ENCODE data around the gene PC. TPM values are rescaled to one million over a fixed set of nuclear protein-coding genes. Genes with fewer than 3 reads are reported as not detected.

PC gene
- polyA plus RNA-seq, 2 donors: 18.0 to 24.9 TPM

GRCh38 chr11:66883016-66883965 is 74.9 kb downstream of the PC start:
- Histone ChIP-seq H3K36me3 (ENCODE audit: control insufficient read depth in 2 of 2, insufficient read depth in 2 of 2, low read length in 1 of 2) (no peaks in the 10 kb centered on the region), H3K4me3 (ENCODE audit: low read depth in 1 of 2, low read length in 2 of 2) (peak overlapping the region; percentile 12 to 23), H3K27ac (ENCODE audit: low read depth in 2 of 2, low read length in 1 of 2) (peak overlapping the region in 1 of 2 donors; percentile 53), H3K27me3 (ENCODE audit: control insufficient read depth in 1 of 2, insufficient read depth in 2 of 2, low read length in 2 of 2) (no peaks in the 10 kb centered on the region), H3K9me3 (ENCODE audit: control insufficient read depth in 2 of 2, insufficient read depth in 1 of 2, low read depth in 1 of 2, low read length in 1 of 2) (no peaks in the 10 kb centered on the region), H3K4me1 (ENCODE audit: control insufficient read depth in 2 of 2, insufficient read depth in 2 of 2, low read length in 1 of 2) (peaks cover 7 to 31% of the 10 kb centered on the region in 2 donors)
- 30 to 34% methylated on average over 29 of the region's 29 CpGs for WGBS, 2 donors

DNA sequence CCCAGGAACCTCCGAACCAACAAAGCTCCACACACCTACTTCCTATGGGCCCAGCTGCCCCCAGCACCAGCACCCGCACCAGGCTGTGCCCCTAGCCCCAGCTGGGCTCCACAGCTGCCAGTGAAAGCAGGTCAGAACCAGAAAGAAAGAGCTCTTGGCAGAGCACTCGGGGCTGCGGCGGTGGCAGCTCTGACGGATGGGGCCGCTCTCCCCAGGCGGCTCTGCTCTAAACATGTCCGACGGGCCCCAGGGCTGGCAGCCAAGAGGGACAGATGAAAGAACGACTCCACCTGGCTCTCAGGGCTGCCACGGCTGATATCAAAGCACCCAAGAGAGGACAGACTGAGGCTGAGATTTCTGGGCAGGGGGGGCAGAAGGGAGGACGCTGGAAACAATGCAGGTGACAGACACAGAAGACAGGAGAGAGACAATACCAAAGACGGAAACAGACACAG is 75.6 kb downstream of the PC start:
- H3K27me3 ChIP-seq (ENCODE audit: control insufficient read depth in 1 of 2, insufficient read depth in 2 of 2, low read length in 2 of 2): no peaks in the 10 kb centered on the region
- H3K27ac ChIP-seq (ENCODE audit: low read depth in 2 of 2, low read length in 1 of 2): peak overlapping the region; percentile 18 to 53
- no peaks in the 10 kb centered on the region for H3K9me3 ChIP-seq (ENCODE audit: control insufficient read depth in 2 of 2, insufficient read depth in 1 of 2, low read depth in 1 of 2, low read length in 1 of 2)
- H3K4me3 ChIP-seq (ENCODE audit: low read depth in 1 of 2, low read length in 2 of 2): peak overlapping the region; percentile 12 to 23
- WGBS, 2 donors: 30 to 37% methylated on average over 13 to 14 of the region's 14 CpGs
- H3K36me3 ChIP-seq (ENCODE audit: control insufficient read depth in 2 of 2, insufficient read depth in 2 of 2, low read length in 1 of 2): no peaks in the 10 kb centered on the region
- peaks cover 7 to 31% of the 10 kb centered on the region in 2 donors for H3K4me1 ChIP-seq (ENCODE audit: control insufficient read depth in 2 of 2, insufficient read depth in 2 of 2, low read length in 1 of 2)

DNA sequence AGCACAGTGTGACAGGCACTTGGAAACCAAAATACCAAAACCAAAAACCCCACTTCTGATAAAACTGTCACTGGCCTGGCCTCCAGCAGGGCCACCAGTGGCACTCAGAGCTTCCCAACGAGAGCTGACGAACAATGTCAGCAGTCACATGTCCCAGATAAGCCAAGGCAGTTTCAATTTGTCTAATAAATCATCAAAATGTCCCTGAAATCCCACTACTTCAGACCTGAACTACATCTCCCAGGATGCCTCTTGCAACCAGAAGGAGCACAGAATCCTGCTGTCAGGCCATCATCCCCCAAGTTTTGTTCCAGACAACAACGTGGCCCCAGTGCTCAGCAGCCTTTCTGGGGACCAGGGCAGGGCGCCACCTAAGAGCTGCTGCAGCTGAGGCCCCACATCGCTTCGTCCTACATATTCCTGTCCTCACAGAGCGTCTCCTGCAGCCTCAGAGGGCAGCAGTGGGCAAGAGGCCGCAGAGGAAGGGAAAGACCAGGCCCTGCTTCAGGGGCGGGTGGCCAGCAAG is 76.2 kb downstream of the PC start:
- WGBS, 2 donors: 71 to 77% methylated on average over 9 of the region's 9 CpGs
- Histone ChIP-seq H3K27me3 (ENCODE audit: control insufficient read depth in 1 of 2, insufficient read depth in 2 of 2, low read length in 2 of 2) (no peaks in the 10 kb centered on the region), H3K9me3 (ENCODE audit: control insufficient read depth in 2 of 2, insufficient read depth in 1 of 2, low read depth in 1 of 2, low read length in 1 of 2) (no peaks in the 10 kb centered on the region), H3K27ac (ENCODE audit: low read depth in 2 of 2, low read length in 1 of 2) (peak overlapping the region; percentile 18 to 53), H3K4me1 (ENCODE audit: control insufficient read depth in 2 of 2, insufficient read depth in 2 of 2, low read length in 1 of 2) (peaks cover 7 to 31% of the 10 kb centered on the region in 2 donors), H3K36me3 (ENCODE audit: control insufficient read depth in 2 of 2, insufficient read depth in 2 of 2, low read length in 1 of 2) (no peaks in the 10 kb centered on the region), H3K4me3 (ENCODE audit: low read depth in 1 of 2, low read length in 2 of 2) (no peak overlapping the region)

- no peak overlapping the region for H3K4me3 ChIP-seq (ENCODE audit: low read depth in 1 of 2, low read length in 2 of 2)
- H3K36me3 ChIP-seq (ENCODE audit: control insufficient read depth in 2 of 2, insufficient read depth in 2 of 2, low read length in 1 of 2): no peaks in the 10 kb centered on the region
- 76 to 83% methylated on average over 10 of the region's 10 CpGs for WGBS, 2 donors
- peaks cover 7 to 31% of the 10 kb centered on the region in 2 donors for H3K4me1 ChIP-seq (ENCODE audit: control insufficient read depth in 2 of 2, insufficient read depth in 2 of 2, low read length in 1 of 2)
- no peak overlapping the region for H3K27ac ChIP-seq (ENCODE audit: low read depth in 2 of 2, low read length in 1 of 2)
- H3K27me3 ChIP-seq (ENCODE audit: control insufficient read depth in 1 of 2, insufficient read depth in 2 of 2, low read length in 2 of 2): no peaks in the 10 kb centered on the region
- no peaks in the 10 kb centered on the region for H3K9me3 ChIP-seq (ENCODE audit: control insufficient read depth in 2 of 2, insufficient read depth in 1 of 2, low read depth in 1 of 2, low read length in 1 of 2)
Measured at GRCh38 chr11:66881451-66881835, 76.7 kb downstream of the PC start.

- H3K4me1 ChIP-seq (ENCODE audit: control insufficient read depth in 2 of 2, insufficient read depth in 2 of 2, low read length in 1 of 2): peaks cover 7 to 31% of the 10 kb centered on the region in 2 donors
- no peak overlapping the region for H3K4me3 ChIP-seq (ENCODE audit: low read depth in 1 of 2, low read length in 2 of 2)
- no peaks in the 10 kb centered on the region for H3K27me3 ChIP-seq (ENCODE audit: control insufficient read depth in 1 of 2, insufficient read depth in 2 of 2, low read length in 2 of 2)
- WGBS, 2 donors: 47 to 58% methylated on average over 14 of the region's 14 CpGs
- H3K27ac ChIP-seq (ENCODE audit: low read depth in 2 of 2, low read length in 1 of 2): no peak overlapping the region
- no peaks in the 10 kb centered on the region for H3K9me3 ChIP-seq (ENCODE audit: control insufficient read depth in 2 of 2, insufficient read depth in 1 of 2, low read depth in 1 of 2, low read length in 1 of 2)
- H3K36me3 ChIP-seq (ENCODE audit: control insufficient read depth in 2 of 2, insufficient read depth in 2 of 2, low read length in 1 of 2): no peaks in the 10 kb centered on the region
Measured at GRCh38 chr11:66880496-66881450, 77.4 kb downstream of the PC start.

- Histone ChIP-seq H3K4me1 (ENCODE audit: control insufficient read depth in 2 of 2, insufficient read depth in 2 of 2, low read length in 1 of 2) (peaks cover 7 to 31% of the 10 kb centered on the region in 2 donors), H3K4me3 (ENCODE audit: low read depth in 1 of 2, low read length in 2 of 2) (no peak overlapping the region), H3K36me3 (ENCODE audit: control insufficient read depth in 2 of 2, insufficient read depth in 2 of 2, low read length in 1 of 2) (no peaks in the 10 kb centered on the region), H3K27me3 (ENCODE audit: control insufficient read depth in 1 of 2, insufficient read depth in 2 of 2, low read length in 2 of 2) (no peaks in the 10 kb centered on the region), H3K27ac (ENCODE audit: low read depth in 2 of 2, low read length in 1 of 2) (no peak overlapping the region), H3K9me3 (ENCODE audit: control insufficient read depth in 2 of 2, insufficient read depth in 1 of 2, low read depth in 1 of 2, low read length in 1 of 2) (no peaks in the 10 kb centered on the region)
- 83 to 86% methylated on average over 8 of the region's 8 CpGs for WGBS, 2 donors
Measured at GRCh38 chr11:66879999-66880398, 78.2 kb downstream of the PC start.

DNA sequence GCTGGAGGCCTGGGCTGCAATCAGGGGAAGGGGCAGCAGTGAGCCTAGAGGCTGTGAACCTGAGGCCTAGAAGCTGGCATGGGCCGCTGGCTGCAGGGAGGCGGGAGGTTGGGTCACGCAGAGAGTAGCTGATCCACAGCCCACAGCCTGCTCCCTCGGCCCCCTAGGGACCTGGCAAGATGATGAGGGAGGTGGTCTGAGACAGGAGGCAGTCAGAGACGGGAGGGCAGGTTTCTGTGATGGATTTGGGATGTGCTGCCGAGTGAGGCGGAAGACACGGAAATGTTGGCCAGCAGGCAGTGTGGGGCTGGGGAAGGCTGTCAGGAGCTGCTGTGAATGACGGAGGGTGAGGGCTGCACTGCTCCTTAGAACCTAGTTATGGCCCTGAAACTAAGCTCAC is 78.6 kb downstream of the PC start:
- H3K9me3 ChIP-seq (ENCODE audit: control insufficient read depth in 2 of 2, insufficient read depth in 1 of 2, low read depth in 1 of 2, low read length in 1 of 2): no peaks in the 10 kb centered on the region
- no peak overlapping the region for H3K4me3 ChIP-seq (ENCODE audit: low read depth in 1 of 2, low read length in 2 of 2)
- no peaks in the 10 kb centered on the region for H3K36me3 ChIP-seq (ENCODE audit: control insufficient read depth in 2 of 2, insufficient read depth in 2 of 2, low read length in 1 of 2)
- no peaks in the 10 kb centered on the region for H3K27me3 ChIP-seq (ENCODE audit: control insufficient read depth in 1 of 2, insufficient read depth in 2 of 2, low read length in 2 of 2)
- H3K27ac ChIP-seq (ENCODE audit: low read depth in 2 of 2, low read length in 1 of 2): no peak overlapping the region
- WGBS, 2 donors: 89 to 90% methylated on average over 9 of the region's 9 CpGs
- H3K4me1 ChIP-seq (ENCODE audit: control insufficient read depth in 2 of 2, insufficient read depth in 2 of 2, low read length in 1 of 2): peaks cover 7 to 31% of the 10 kb centered on the region in 2 donors

DNA sequence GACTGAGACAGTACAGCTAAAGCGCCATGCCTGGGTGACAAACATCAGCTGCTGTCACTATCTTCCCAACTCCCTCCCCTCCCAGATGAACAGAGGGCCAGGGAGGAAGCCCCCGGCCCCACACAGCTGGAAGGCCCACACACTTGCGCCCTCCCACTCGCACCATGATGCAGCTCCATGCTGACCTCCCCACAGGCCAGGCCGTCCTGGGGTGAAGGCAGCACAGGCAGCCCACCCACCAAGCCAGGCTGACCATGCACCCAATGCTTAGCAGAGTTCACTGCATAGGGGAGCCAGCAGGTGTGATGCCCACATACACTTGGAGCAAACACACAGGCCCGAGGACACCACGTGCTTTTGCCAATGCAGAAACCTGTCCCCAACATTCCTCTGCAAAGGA is 79.2 kb downstream of the PC start:
- H3K9me3 ChIP-seq (ENCODE audit: control insufficient read depth in 2 of 2, insufficient read depth in 1 of 2, low read depth in 1 of 2, low read length in 1 of 2): no peaks in the 10 kb centered on the region
- WGBS, 2 donors: 80 to 81% methylated on average over 7 of the region's 7 CpGs
- no peaks in the 10 kb centered on the region for H3K27me3 ChIP-seq (ENCODE audit: control insufficient read depth in 1 of 2, insufficient read depth in 2 of 2, low read length in 2 of 2)
- no peak overlapping the region for H3K4me3 ChIP-seq (ENCODE audit: low read depth in 1 of 2, low read length in 2 of 2)
- no peak overlapping the region for H3K27ac ChIP-seq (ENCODE audit: low read depth in 2 of 2, low read length in 1 of 2)
- H3K36me3 ChIP-seq (ENCODE audit: control insufficient read depth in 2 of 2, insufficient read depth in 2 of 2, low read length in 1 of 2): no peaks in the 10 kb centered on the region
- peaks cover 7 to 31% of the 10 kb centered on the region in 2 donors for H3K4me1 ChIP-seq (ENCODE audit: control insufficient read depth in 2 of 2, insufficient read depth in 2 of 2, low read length in 1 of 2)

DNA sequence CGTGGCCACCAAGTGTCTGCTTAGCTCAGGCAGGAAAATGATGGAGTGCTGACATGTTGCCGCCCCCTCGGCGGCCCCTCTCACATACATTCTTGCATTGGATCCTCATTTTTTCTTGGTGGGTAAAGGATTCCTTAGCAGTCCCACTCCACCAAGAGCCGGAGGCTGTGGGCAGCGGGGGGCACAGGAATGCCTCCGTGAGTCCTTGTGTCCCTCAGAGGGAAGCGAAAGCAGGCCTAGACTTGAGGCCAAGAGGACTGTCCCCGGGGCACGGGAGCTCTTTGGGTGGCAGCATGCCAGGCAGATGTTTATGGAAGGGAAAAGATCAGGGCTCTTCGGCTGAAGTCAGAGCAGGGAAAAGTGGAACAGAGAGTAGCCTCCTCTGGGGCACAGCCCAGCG is 79.7 kb downstream of the PC start:
- no peaks in the 10 kb centered on the region for H3K27me3 ChIP-seq (ENCODE audit: control insufficient read depth in 1 of 2, insufficient read depth in 2 of 2, low read length in 2 of 2)
- no peaks in the 10 kb centered on the region for H3K36me3 ChIP-seq (ENCODE audit: control insufficient read depth in 2 of 2, insufficient read depth in 2 of 2, low read length in 1 of 2)
- peaks cover 7 to 31% of the 10 kb centered on the region in 2 donors for H3K4me1 ChIP-seq (ENCODE audit: control insufficient read depth in 2 of 2, insufficient read depth in 2 of 2, low read length in 1 of 2)
- 34 to 57% methylated on average over 12 of the region's 12 CpGs for WGBS, 2 donors
- H3K27ac ChIP-seq (ENCODE audit: low read depth in 2 of 2, low read length in 1 of 2): no peak overlapping the region
- no peaks in the 10 kb centered on the region for H3K9me3 ChIP-seq (ENCODE audit: control insufficient read depth in 2 of 2, insufficient read depth in 1 of 2, low read depth in 1 of 2, low read length in 1 of 2)
- no peak overlapping the region for H3K4me3 ChIP-seq (ENCODE audit: low read depth in 1 of 2, low read length in 2 of 2)
